HCT116 (cell line): ENCODE measurements around the gene SUFU. TPM values are rescaled to one million over a fixed set of nuclear protein-coding genes. Genes with fewer than 3 reads are reported as not detected.

Experiments used
- ATAC-seq: fragments of 200-7000 bp; cut with Tn5 transposase; 2 replicates; pipeline ENCODE4 v1.9.1; 2020; ENCODE audit warnings: mild to moderate bottlenecking, moderate library complexity
- BruUV-seq: library from RNA; stranded (reverse); fragments of 400-500 nt; replicated peaks from 2 replicates; lab custom pipeline; 2021; lab: Mats Ljungman, UMichigan
- CTCF ChIA-PET: fragments of 300-600 bp; sonication (Branson Sonifier 250); formaldehyde crosslinking; loops from one replicate; lab custom pipeline; 2021; ENCODE audit warnings: antibody characterized with exemption; lab: Charles Lee
- POLR2A ChIA-PET: fragments of 300-600, 350-600 bp; sonication (Branson Sonifier 250); formaldehyde crosslinking; loops from one replicate; lab custom pipeline; 2021; ENCODE audit warnings: antibody characterized with exemption; lab: Charles Lee
- RAD21 ChIA-PET, 2 experiments: fragments of 300-600 bp; sonication (Branson Sonifier 250); formaldehyde crosslinking; loops; one replicate each; lab custom pipeline; 2023; ENCODE audit warnings: low total read pairs in 2 of 2; ENCODE audit not compliant: uncharacterized antibody in 2 of 2, unreplicated experiment in 2 of 2, low non-redundant PET in 1 of 2; lab: Charles Lee
- DNase-seq: peaks from one replicate; pipeline ENCODE4 v3.0.0-alpha.2; 2010; ENCODE audit warnings: low read depth, low spot score
- H2AFZ ChIP-seq: fragments of 200-600 bp; shearing (Covaris generic), sonication (generic); 2 replicates; pipeline ENCODE4 v1.6.1; 2017; ENCODE audit warnings: low read depth, mixed run types, mixed read lengths, antibody characterized with exemption, low read length; ENCODE audit not compliant: poor library complexity, severe bottlenecking
- H3K27ac ChIP-seq: 2 replicates; pipeline ENCODE4 v1.5.1; 2012; ENCODE audit warnings: low read depth, low read length
- H3K27me3 ChIP-seq: fragments of 200-600 bp; sonication (generic); 2 replicates; pipeline ENCODE4 v1.6.1; 2016; ENCODE audit warnings: mixed run types, low read length, mixed read lengths; ENCODE audit not compliant: insufficient read depth
- H3K36me3 ChIP-seq, 2 experiments: fragments of 200-500 bp in 1 of 2; fragments of 200-600 bp in 1 of 2; sonication (Bioruptor generic) in 1 of 2; sonication (generic) in 1 of 2; 2 replicates each; pipeline versions ENCODE4 v1.5.1 to v1.6.1; 2014 to 2016; ENCODE audit warnings: low read length in 2 of 2, inconsistent platforms in 1 of 2, mixed read lengths in 1 of 2, mixed run types in 1 of 2; ENCODE audit not compliant: insufficient read depth in 2 of 2, control insufficient read depth in 1 of 2
- H3K4me1 ChIP-seq, 2 experiments: fragments of 200-600 bp in 1 of 2; sonication (generic) in 1 of 2; 2 replicates each; pipeline versions ENCODE4 v1.5.1 to v1.6.1; 2012 to 2017; ENCODE audit warnings: low read length in 2 of 2, inconsistent platforms in 1 of 2, mild to moderate bottlenecking in 1 of 2, mixed read lengths in 1 of 2, mixed run types in 1 of 2, moderate library complexity in 1 of 2; ENCODE audit not compliant: insufficient read depth in 2 of 2, control insufficient read depth in 1 of 2
- H3K4me2 ChIP-seq: fragments of 200-600 bp; sonication (generic); 2 replicates; pipeline ENCODE4 v1.6.1; 2017; ENCODE audit warnings: mixed run types, low read length, mixed read lengths
- H3K4me3 ChIP-seq, 2 experiments: fragments of 200-600 bp in 1 of 2; sonication (generic) in 1 of 2; replicated peaks in 1 of 2; 2 replicates each; pipeline ENCODE4 v1.5.1; 2011 to 2016; ENCODE audit warnings: low read length in 2 of 2, control low read depth in 1 of 2, low read depth in 1 of 2, mild to moderate bottlenecking in 1 of 2, mixed read lengths in 1 of 2, mixed run types in 1 of 2
- H3K79me2 ChIP-seq: fragments of 200-600 bp; sonication (generic); 2 replicates; pipeline ENCODE4 v1.6.1; 2017; ENCODE audit warnings: mild to moderate bottlenecking, mixed run types, low read length, moderate library complexity, mixed read lengths; ENCODE audit not compliant: insufficient read depth
- H3K9ac ChIP-seq: fragments of 200-600 bp; sonication (generic); 2 replicates; pipeline ENCODE4 v1.6.1; 2016; ENCODE audit warnings: low read length, mixed read lengths
- H3K9me2 ChIP-seq: fragments of 200-600 bp; sonication (generic), shearing (Covaris generic); 2 replicates; pipeline ENCODE4 v1.6.1; 2017; ENCODE audit warnings: mixed run types, mild to moderate bottlenecking, moderate library complexity; ENCODE audit not compliant: insufficient read depth
- H3K9me3 ChIP-seq, 2 experiments: fragments of 200-500 bp in 1 of 2; fragments of 200-600 bp in 1 of 2; sonication (Bioruptor generic) in 1 of 2; sonication (generic) in 1 of 2; 2 replicates each; pipeline ENCODE4 v1.6.1; 2014 to 2017; ENCODE audit warnings: low read length in 2 of 2, mixed read lengths in 2 of 2, inconsistent platforms in 1 of 2, low read depth in 1 of 2, mild to moderate bottlenecking in 1 of 2, mixed run types in 1 of 2, moderate library complexity in 1 of 2; ENCODE audit not compliant: control insufficient read depth in 1 of 2, insufficient read depth in 1 of 2
- H4K20me1 ChIP-seq: fragments of 200-600 bp; sonication (generic), shearing (Covaris generic); 2 replicates; pipeline ENCODE4 v1.6.1; 2017; ENCODE audit warnings: mixed run types, mild to moderate bottlenecking, moderate library complexity; ENCODE audit not compliant: insufficient read depth
- CBX3 ChIP-seq: IDR thresholded peaks from 2 replicates; pipeline ENCODE4 v1.6.1; 2012; ENCODE audit warnings: low read depth
- CEBPB ChIP-seq: IDR thresholded peaks from 2 replicates; pipeline ENCODE4 v1.6.1; 2012; ENCODE audit warnings: low read depth
- ELF1 ChIP-seq: IDR thresholded peaks from 2 replicates; pipeline ENCODE4 v1.6.1; 2012; ENCODE audit warnings: low read depth, borderline replicate concordance
- EZH2 ChIP-seq: fragments of 200-600 bp; sonication (generic); IDR thresholded peaks from 2 replicates; pipeline ENCODE4 v1.6.1; 2017; ENCODE audit warnings: antibody characterized with exemption, mixed run types
- FOSL1 ChIP-seq: IDR thresholded peaks from 2 replicates; pipeline ENCODE4 v1.6.1; 2012; ENCODE audit warnings: low read depth
- POLR2A ChIP-seq: IDR thresholded peaks from 2 replicates; pipeline ENCODE4 v1.7.0; 2011; ENCODE audit warnings: borderline replicate concordance; ENCODE audit not compliant: insufficient read depth, insufficient read length; ENCODE audit errors: extremely low read depth
- RAD21 ChIP-seq: IDR thresholded peaks from 2 replicates; pipeline ENCODE4 v1.6.1; 2012; ENCODE audit warnings: low read depth, mild to moderate bottlenecking
- SIN3A ChIP-seq: IDR thresholded peaks from 2 replicates; pipeline ENCODE4 v1.6.1; 2012; ENCODE audit warnings: low read depth
- SP1 ChIP-seq: IDR thresholded peaks from 2 replicates; pipeline ENCODE4 v1.6.1; 2012; ENCODE audit warnings: low read depth
- SRF ChIP-seq: IDR thresholded peaks from 2 replicates; pipeline ENCODE4 v1.6.1; 2012; ENCODE audit warnings: low read depth
- TCF7L2 ChIP-seq: IDR thresholded peaks from 2 replicates; pipeline ENCODE4 v1.7.0; 2011; ENCODE audit warnings: borderline replicate concordance, inconsistent platforms; ENCODE audit not compliant: insufficient read depth, insufficient read length; ENCODE audit errors: extremely low read depth
- ZNF274 ChIP-seq: fragments of 200-500 bp; sonication (Bioruptor generic); IDR thresholded peaks from 2 replicates; pipeline ENCODE4 v1.6.1; 2014; ENCODE audit warnings: mild to moderate bottlenecking, low read depth, low read length, inconsistent platforms
- intact Hi-C: fragments of 100-400 bp; cut with micrococcal nuclease; formaldehyde crosslinking; loops from 2 replicates; pipeline ENCODE4 v1.10.0; 2022
- total RNA-seq: library from RNA; stranded (reverse); gene quantifications from one replicate; pipeline ENCODE4 v1.2.1, GENCODE V29; 2021; ENCODE audit not compliant: unreplicated experiment
- TF ChIP-seq, protein P1 (sequence below), 3 experiments: fragments of 200-600 bp in 1 of 3; sonication (generic) in 1 of 3; IDR thresholded peaks in 2 of 3; conservative IDR thresholded peaks in 1 of 3; 2 replicates each; pipeline ENCODE4 v1.5.1; 2012 to 2017; ENCODE audit warnings: low read depth in 2 of 3, low read length in 2 of 3, antibody characterized with exemption in 1 of 3, borderline replicate concordance in 1 of 3, control low read depth in 1 of 3, mild to moderate bottlenecking in 1 of 3, mixed read lengths in 1 of 3, mixed run types in 1 of 3, moderate library complexity in 1 of 3; ENCODE audit not compliant: insufficient read depth in 1 of 3
- TF ChIP-seq, protein P2 (sequence below): IDR thresholded peaks from 2 replicates; pipeline ENCODE4 v1.6.1; 2011; ENCODE audit warnings: mild to moderate bottlenecking, low read length, moderate library complexity; ENCODE audit not compliant: insufficient replicate concordance; ENCODE audit errors: extremely low read depth
- TF ChIP-seq, protein P3 (sequence below): IDR thresholded peaks from 2 replicates; pipeline ENCODE4 v1.6.1; 2012
- TF ChIP-seq, protein P4 (sequence below): IDR thresholded peaks from 2 replicates; pipeline ENCODE4 v1.6.1; 2012; ENCODE audit warnings: low read depth

SUFU gene
- total RNA-seq, 1 experiment from 2014 or later, result 18.8 TPM

DNA sequence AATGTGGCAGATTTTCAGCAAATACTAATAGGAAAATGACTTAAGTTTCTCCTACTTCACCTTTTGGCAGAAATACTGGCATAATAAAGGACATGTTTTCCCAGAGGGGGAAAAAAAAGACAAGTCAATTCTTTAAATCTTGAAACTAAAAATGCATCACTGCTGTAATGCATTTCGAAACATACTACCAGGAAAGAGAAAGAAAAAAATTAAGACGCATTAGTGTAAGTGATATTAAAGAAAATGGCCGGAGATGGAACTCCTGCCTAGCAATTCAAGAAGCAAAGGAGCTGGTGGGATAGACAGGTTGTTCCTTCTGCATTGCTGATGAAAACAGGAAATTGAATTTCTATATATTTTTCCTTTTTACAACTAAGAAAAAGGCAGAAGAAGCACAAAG is 4.4 kb upstream of the SUFU start:
- Histone ChIP-seq H3K4me3 (no peak overlapping the region), H3K9me3 (no peaks in the 10 kb centered on the region), H3K4me2 (no peak overlapping the region), H4K20me1 (no peaks in the 10 kb centered on the region), H3K9ac (no peak overlapping the region), H2AFZ (no peak overlapping the region), H3K27me3 (no peaks in the 10 kb centered on the region), H3K4me1 (peaks cover 8 to 19% of the 10 kb centered on the region in 2 experiments), H3K9me2 (no peaks in the 10 kb centered on the region), H3K36me3 (no peaks in the 10 kb centered on the region), H3K27ac (no peak overlapping the region), H3K79me2 (peaks cover 69% of the 10 kb centered on the region)
- ChIA-PET CTCF (no interaction called here), POLR2A (no interaction called here), RAD21 (no interaction called here)
- TF ChIP-seq, protein P1, sequence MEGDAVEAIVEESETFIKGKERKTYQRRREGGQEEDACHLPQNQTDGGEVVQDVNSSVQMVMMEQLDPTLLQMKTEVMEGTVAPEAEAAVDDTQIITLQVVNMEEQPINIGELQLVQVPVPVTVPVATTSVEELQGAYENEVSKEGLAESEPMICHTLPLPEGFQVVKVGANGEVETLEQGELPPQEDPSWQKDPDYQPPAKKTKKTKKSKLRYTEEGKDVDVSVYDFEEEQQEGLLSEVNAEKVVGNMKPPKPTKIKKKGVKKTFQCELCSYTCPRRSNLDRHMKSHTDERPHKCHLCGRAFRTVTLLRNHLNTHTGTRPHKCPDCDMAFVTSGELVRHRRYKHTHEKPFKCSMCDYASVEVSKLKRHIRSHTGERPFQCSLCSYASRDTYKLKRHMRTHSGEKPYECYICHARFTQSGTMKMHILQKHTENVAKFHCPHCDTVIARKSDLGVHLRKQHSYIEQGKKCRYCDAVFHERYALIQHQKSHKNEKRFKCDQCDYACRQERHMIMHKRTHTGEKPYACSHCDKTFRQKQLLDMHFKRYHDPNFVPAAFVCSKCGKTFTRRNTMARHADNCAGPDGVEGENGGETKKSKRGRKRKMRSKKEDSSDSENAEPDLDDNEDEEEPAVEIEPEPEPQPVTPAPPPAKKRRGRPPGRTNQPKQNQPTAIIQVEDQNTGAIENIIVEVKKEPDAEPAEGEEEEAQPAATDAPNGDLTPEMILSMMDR (IDR thresholded peaks at IDR 0.05 in 2 of 3, conservative IDR thresholded peaks at IDR 0.05 in 1 of 3; ENCODE audit: borderline replicate concordance in 1 of 3, insufficient read depth in 1 of 3, low read depth in 2 of 3, low read length in 2 of 3), result no peak
- TF ChIP-seq CEBPB, result no peak
- no peak for TF ChIP-seq RAD21
- TF ChIP-seq SP1, result no peak
- TF ChIP-seq, protein P2, sequence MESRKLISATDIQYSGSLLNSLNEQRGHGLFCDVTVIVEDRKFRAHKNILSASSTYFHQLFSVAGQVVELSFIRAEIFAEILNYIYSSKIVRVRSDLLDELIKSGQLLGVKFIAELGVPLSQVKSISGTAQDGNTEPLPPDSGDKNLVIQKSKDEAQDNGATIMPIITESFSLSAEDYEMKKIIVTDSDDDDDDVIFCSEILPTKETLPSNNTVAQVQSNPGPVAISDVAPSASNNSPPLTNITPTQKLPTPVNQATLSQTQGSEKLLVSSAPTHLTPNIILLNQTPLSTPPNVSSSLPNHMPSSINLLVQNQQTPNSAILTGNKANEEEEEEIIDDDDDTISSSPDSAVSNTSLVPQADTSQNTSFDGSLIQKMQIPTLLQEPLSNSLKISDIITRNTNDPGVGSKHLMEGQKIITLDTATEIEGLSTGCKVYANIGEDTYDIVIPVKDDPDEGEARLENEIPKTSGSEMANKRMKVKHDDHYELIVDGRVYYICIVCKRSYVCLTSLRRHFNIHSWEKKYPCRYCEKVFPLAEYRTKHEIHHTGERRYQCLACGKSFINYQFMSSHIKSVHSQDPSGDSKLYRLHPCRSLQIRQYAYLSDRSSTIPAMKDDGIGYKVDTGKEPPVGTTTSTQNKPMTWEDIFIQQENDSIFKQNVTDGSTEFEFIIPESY, result no peak
- TF ChIP-seq, protein P3, sequence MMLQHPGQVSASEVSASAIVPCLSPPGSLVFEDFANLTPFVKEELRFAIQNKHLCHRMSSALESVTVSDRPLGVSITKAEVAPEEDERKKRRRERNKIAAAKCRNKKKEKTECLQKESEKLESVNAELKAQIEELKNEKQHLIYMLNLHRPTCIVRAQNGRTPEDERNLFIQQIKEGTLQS, result no peak
- no peak for TF ChIP-seq POLR2A
- no peak for TF ChIP-seq TCF7L2
- TF ChIP-seq CBX3, result no peak
- TF ChIP-seq, protein P4, sequence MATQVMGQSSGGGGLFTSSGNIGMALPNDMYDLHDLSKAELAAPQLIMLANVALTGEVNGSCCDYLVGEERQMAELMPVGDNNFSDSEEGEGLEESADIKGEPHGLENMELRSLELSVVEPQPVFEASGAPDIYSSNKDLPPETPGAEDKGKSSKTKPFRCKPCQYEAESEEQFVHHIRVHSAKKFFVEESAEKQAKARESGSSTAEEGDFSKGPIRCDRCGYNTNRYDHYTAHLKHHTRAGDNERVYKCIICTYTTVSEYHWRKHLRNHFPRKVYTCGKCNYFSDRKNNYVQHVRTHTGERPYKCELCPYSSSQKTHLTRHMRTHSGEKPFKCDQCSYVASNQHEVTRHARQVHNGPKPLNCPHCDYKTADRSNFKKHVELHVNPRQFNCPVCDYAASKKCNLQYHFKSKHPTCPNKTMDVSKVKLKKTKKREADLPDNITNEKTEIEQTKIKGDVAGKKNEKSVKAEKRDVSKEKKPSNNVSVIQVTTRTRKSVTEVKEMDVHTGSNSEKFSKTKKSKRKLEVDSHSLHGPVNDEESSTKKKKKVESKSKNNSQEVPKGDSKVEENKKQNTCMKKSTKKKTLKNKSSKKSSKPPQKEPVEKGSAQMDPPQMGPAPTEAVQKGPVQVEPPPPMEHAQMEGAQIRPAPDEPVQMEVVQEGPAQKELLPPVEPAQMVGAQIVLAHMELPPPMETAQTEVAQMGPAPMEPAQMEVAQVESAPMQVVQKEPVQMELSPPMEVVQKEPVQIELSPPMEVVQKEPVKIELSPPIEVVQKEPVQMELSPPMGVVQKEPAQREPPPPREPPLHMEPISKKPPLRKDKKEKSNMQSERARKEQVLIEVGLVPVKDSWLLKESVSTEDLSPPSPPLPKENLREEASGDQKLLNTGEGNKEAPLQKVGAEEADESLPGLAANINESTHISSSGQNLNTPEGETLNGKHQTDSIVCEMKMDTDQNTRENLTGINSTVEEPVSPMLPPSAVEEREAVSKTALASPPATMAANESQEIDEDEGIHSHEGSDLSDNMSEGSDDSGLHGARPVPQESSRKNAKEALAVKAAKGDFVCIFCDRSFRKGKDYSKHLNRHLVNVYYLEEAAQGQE, result no peak
- TF ChIP-seq SIN3A, result no peak
- no peak for TF ChIP-seq EZH2
- no peak for TF ChIP-seq SRF
- no peak for TF ChIP-seq FOSL1
- TF ChIP-seq ELF1, result no peak
- no peak for TF ChIP-seq ZNF274
- no TSS peak for BruUV-seq
- DNase-seq (no peak), ATAC-seq (no peak)
- intact Hi-C loops, result no loop called here
